IMR-90 (cell line): ENCODE results near the gene TCP11. TPM values are rescaled to one million over a fixed set of nuclear protein-coding genes. Genes with fewer than 3 reads are reported as not detected.
"Not testable (repeated sequence)": the region's sequence is repeated elsewhere in the genome, so short reads cannot be mapped to it uniquely, and the experiment has no call there.

Experiments
- ATAC-seq: fragments of 200-7000 bp; cut with Tn5 transposase; 2 replicates; pipeline ENCODE4 v1.9.1; 2020; ENCODE audit warnings: low read depth, mild to moderate bottlenecking, moderate library complexity
- BruUV-seq: library from RNA; stranded (reverse); fragments of 400-500 nt; replicated peaks from 2 replicates; lab custom pipeline; 2021; lab: Mats Ljungman, UMichigan
- CTCF ChIA-PET: fragments of 300-600 bp; formaldehyde crosslinking; extraction: SDS; loops from one replicate; lab custom pipeline; 2021; ENCODE audit warnings: antibody characterized with exemption; lab: Yijun Ruan, JAX
- POLR2A ChIA-PET: fragments of 300-600 bp; sonication (Branson Sonifier 250); formaldehyde crosslinking; loops from one replicate; lab custom pipeline; 2022; ENCODE audit warnings: antibody characterized with exemption; ENCODE audit not compliant: unreplicated experiment; lab: Charles Lee
- DNase-seq: peaks from one replicate; pipeline ENCODE4 v3.0.0; 2013
- H2AFZ ChIP-seq: replicated peaks from 2 replicates; pipeline ENCODE3; 2013; ENCODE audit warnings: low read length, mild to moderate bottlenecking; ENCODE audit not compliant: poor library complexity
- H2AK5ac ChIP-seq: 2 replicates; pipeline ENCODE4 v1.6.1; 2013; ENCODE audit warnings: low read depth, low read length, inconsistent platforms
- H2AK9ac ChIP-seq: replicated peaks from 2 replicates; pipeline ENCODE3; 2013; ENCODE audit warnings: mild to moderate bottlenecking, low read depth, low read length, moderate library complexity; ENCODE audit not compliant: poor library complexity
- H2BK120ac ChIP-seq: 2 replicates; pipeline ENCODE4 v1.6.1; 2013; ENCODE audit warnings: low read depth, low read length, inconsistent platforms
- H2BK15ac ChIP-seq: 3 replicates; pipeline ENCODE4 v1.6.1; 2013; ENCODE audit warnings: low read depth, low read length, inconsistent platforms
- H2BK20ac ChIP-seq: 2 replicates; pipeline ENCODE4 v1.6.1; 2013; ENCODE audit warnings: low read depth, mild to moderate bottlenecking, inconsistent platforms, low read length, moderate library complexity
- H2BK5ac ChIP-seq: 2 replicates; pipeline ENCODE4 v1.6.1; 2013; ENCODE audit warnings: mild to moderate bottlenecking, low read depth, low read length, inconsistent platforms; ENCODE audit not compliant: poor library complexity, severe bottlenecking
- H3K14ac ChIP-seq: replicated peaks from 2 replicates; pipeline ENCODE4 v1.6.1; 2013; ENCODE audit warnings: low read depth, low read length, inconsistent platforms
- H3K18ac ChIP-seq: 2 replicates; pipeline ENCODE4 v1.6.1; 2013; ENCODE audit warnings: low read depth, low read length, control low read depth
- H3K23ac ChIP-seq: 2 replicates; pipeline ENCODE4 v1.6.1; 2013; ENCODE audit warnings: low read depth, low read length, inconsistent platforms
- H3K27ac ChIP-seq: 2 replicates; pipeline ENCODE4 v1.5.1; 2013; ENCODE audit warnings: mild to moderate bottlenecking, control low read depth, low read length; ENCODE audit not compliant: insufficient read depth
- H3K27me3 ChIP-seq: 2 replicates; pipeline ENCODE4 v1.6.1; 2013; ENCODE audit warnings: low read length; ENCODE audit not compliant: control insufficient read depth, insufficient read depth
- H3K36me3 ChIP-seq: 2 replicates; pipeline ENCODE4 v1.6.1; 2013; ENCODE audit warnings: low read length, mixed read lengths; ENCODE audit not compliant: control insufficient read depth, insufficient read depth
- H3K4ac ChIP-seq: 2 replicates; pipeline ENCODE4 v1.6.1; 2013; ENCODE audit warnings: low read depth, low read length, inconsistent platforms
- H3K4me1 ChIP-seq: 2 replicates; pipeline ENCODE4 v1.6.1; 2013; ENCODE audit warnings: low read length, mixed read lengths; ENCODE audit not compliant: control insufficient read depth, insufficient read depth
- H3K4me2 ChIP-seq: 2 replicates; pipeline ENCODE4 v1.6.1; 2013; ENCODE audit warnings: low read depth, mild to moderate bottlenecking, control low read depth, low read length, moderate library complexity
- H3K4me3 ChIP-seq: 2 replicates; pipeline ENCODE4 v1.5.1; 2013; ENCODE audit warnings: low read depth, mild to moderate bottlenecking, control low read depth, low read length, moderate library complexity; ENCODE audit not compliant: insufficient read depth
- H3K56ac ChIP-seq: 2 replicates; pipeline ENCODE4 v1.6.1; 2013; ENCODE audit warnings: low read length, inconsistent platforms; ENCODE audit not compliant: insufficient read depth; ENCODE audit errors: extremely low read depth
- H3K79me1 ChIP-seq, 2 experiments: 2 replicates each; pipeline ENCODE4 v1.6.1; 2013; ENCODE audit warnings: low read length in 2 of 2, inconsistent platforms in 1 of 2, low read depth in 1 of 2
- H3K9ac ChIP-seq: 2 replicates; pipeline ENCODE4 v1.6.1; 2013; ENCODE audit warnings: low read depth, low read length, control low read depth
- H3K9me1 ChIP-seq: 2 replicates; pipeline ENCODE4 v1.6.1; 2013; ENCODE audit warnings: low read length, inconsistent platforms; ENCODE audit not compliant: insufficient read depth
- H3K9me3 ChIP-seq: 2 replicates; pipeline ENCODE4 v1.6.1; 2013; ENCODE audit warnings: low read length; ENCODE audit not compliant: control insufficient read depth, insufficient read depth
- H4K20me1 ChIP-seq: 2 replicates; pipeline ENCODE4 v1.6.1; 2013; ENCODE audit warnings: low read length, inconsistent platforms; ENCODE audit not compliant: insufficient read depth
- H4K5ac ChIP-seq: 2 replicates; pipeline ENCODE4 v1.6.1; 2013; ENCODE audit warnings: mild to moderate bottlenecking, low read depth, low read length, control low read depth
- H4K8ac ChIP-seq, 2 experiments: 2 replicates each; pipeline ENCODE4 v1.6.1; 2013; ENCODE audit warnings: low read depth in 2 of 2, low read length in 2 of 2, control low read depth in 1 of 2, inconsistent platforms in 1 of 2
- H4K91ac ChIP-seq: 2 replicates; pipeline ENCODE4 v1.6.1; 2013; ENCODE audit warnings: low read depth, low read length, inconsistent platforms; ENCODE audit not compliant: insufficient read depth
- WGBS, 2 experiments: methylation state at CpG; one replicate each; pipeline versions ENCODE4 v1.1.5 to v1.1.7; 2013; ENCODE audit warnings: missing lambda C conversion rate in 2 of 2; ENCODE audit not compliant: insufficient read length in 1 of 2; ENCODE audit errors: extremely low coverage in 2 of 2; 5-methylcytosine and 5-hydroxymethylcytosine counted together
- dilution Hi-C: fragments of 300-500 bp; cut with HindIII; formaldehyde crosslinking; loops from one replicate; pipeline ENCODE4 v1.14.3; 2018; ENCODE audit warnings: low sequenced_read_pairs; ENCODE audit not compliant: unreplicated experiment
- in situ Hi-C: fragments of 300-500 bp; cut with MboI; formaldehyde crosslinking; loops from 3 replicates; pipeline ENCODE4 v1.14.3; 2019; ENCODE audit warnings: low sequenced_read_pairs, inconsistent platforms, mixed read lengths
- intact Hi-C: fragments of 100-400 bp; cut with micrococcal nuclease; formaldehyde crosslinking; loops from 2 replicates; pipeline ENCODE4 v1.10.0; 2022
- polyA plus RNA-seq, 3 experiments: library from polyadenylated mRNA; depleted of rRNA; stranded (reverse); fragments of >200 nt; gene quantifications; 2 replicates each; pipeline ENCODE4 v1.2.3, GENCODE V29; 2012; ENCODE audit warnings: low replicate concordance in 1 of 3
- total RNA-seq: library from RNA; depleted of rRNA; stranded (reverse); fragments of >200 nt; gene quantifications from 2 replicates; pipeline ENCODE4 v1.2.3, GENCODE V29; 2012

TCP11 gene
- total and polyA plus RNA-seq, 2 of the 4 experiments (the other 2 are of a cell fraction), result 0.34 to 0.36 TPM

DNA sequence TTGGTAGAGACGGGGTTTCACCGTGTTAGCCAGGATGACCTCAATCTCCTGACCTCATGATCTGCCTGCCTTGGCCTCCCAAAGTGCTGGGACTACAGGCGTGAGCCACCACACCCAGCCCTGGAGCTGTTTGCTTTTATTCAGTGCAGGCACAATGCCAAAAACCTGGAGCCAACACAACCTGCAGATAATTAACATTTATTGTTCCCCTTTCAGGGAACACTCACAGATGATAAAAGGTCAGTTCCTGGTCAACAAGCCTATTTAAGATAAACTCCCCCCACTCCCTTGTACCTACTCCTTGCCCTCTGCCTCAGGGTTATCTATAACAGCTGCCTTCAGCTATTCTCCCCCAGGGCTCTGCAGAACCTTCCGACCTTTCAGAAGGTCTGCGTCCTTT lies 33.4 kb downstream of the TCP11 start:
- BruUV-seq, ATAC-seq, H3K9me1 ChIP-seq, H2AK5ac ChIP-seq, H3K23ac ChIP-seq, H2AK9ac ChIP-seq, H3K27ac ChIP-seq, H3K14ac ChIP-seq, H4K8ac ChIP-seq, H2BK15ac ChIP-seq, H3K18ac ChIP-seq, H4K5ac ChIP-seq, H4K20me1 ChIP-seq, DNase-seq, H3K4me3 ChIP-seq, intact Hi-C loops, POLR2A ChIA-PET, H3K79me1 ChIP-seq, H3K56ac ChIP-seq, H2BK20ac ChIP-seq, H2AFZ ChIP-seq, dilution Hi-C loops, H3K4ac ChIP-seq, H3K9me3 ChIP-seq, H3K36me3 ChIP-seq, H2BK120ac ChIP-seq, H4K91ac ChIP-seq, H3K9ac ChIP-seq, H3K4me1 ChIP-seq, H2BK5ac ChIP-seq, H3K27me3 ChIP-seq, H3K4me2 ChIP-seq, in situ Hi-C loops: not testable (repeated sequence)
- CTCF ChIA-PET, result interaction anchor here (1.1 to 1.2 kb wide), 2 partner anchors 8 to 21 kb away, joined by 3 read pairs; no protein-coding TSS in a partner anchor
- WGBS, 2 experiments, result 87% methylated on average over 3 of the region's 5 CpGs; no CpG with 5 or more reads in 1 of the 2 experiments

DNA sequence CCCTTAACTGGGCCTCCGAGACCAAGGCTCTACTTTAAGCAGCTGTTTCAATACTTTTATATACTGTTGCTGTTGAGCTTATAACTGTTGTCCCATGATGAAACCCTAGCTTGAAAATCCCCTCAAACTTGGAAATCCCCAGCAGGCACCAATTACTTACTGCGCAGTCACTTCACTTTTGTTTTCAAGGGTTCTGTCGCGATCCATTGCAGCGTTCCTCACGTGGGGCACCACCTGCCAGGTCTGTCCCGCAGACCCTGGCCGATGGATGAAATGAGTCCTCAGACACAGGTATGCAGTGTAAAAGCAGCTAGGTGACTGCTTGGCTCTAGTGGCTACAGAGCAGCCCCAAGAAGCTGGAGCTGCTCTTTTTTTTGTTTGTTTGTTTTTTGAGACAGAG lies 33.9 kb downstream of the TCP11 start:
- BruUV-seq, H3K4me3 ChIP-seq, DNase-seq, H3K9ac ChIP-seq, H3K9me3 ChIP-seq, H3K36me3 ChIP-seq, H2AFZ ChIP-seq, H4K5ac ChIP-seq, H3K79me1 ChIP-seq, POLR2A ChIA-PET, H3K4me1 ChIP-seq, H2BK20ac ChIP-seq, H3K14ac ChIP-seq, H3K4ac ChIP-seq, H4K91ac ChIP-seq, H2BK5ac ChIP-seq, H3K9me1 ChIP-seq, intact Hi-C loops, H3K27ac ChIP-seq, ATAC-seq, H3K27me3 ChIP-seq, H2AK9ac ChIP-seq, H4K8ac ChIP-seq, H3K23ac ChIP-seq, H2BK120ac ChIP-seq, dilution Hi-C loops, H2BK15ac ChIP-seq, H3K18ac ChIP-seq, in situ Hi-C loops, H2AK5ac ChIP-seq, H3K56ac ChIP-seq, H4K20me1 ChIP-seq, H3K4me2 ChIP-seq: not testable (repeated sequence)
- CTCF ChIA-PET, result interaction anchor here (1.0 to 1.2 kb wide), 3 partner anchors 9 to 21 kb away, joined by 3 read pairs; no protein-coding TSS in a partner anchor
- WGBS, 2 experiments, result no CpG with 5 or more reads among the region's 8 CpGs
